Measurements from ENCODE around the gene ITGAD. TPM values are rescaled to one million over a fixed set of nuclear protein-coding genes. Genes with fewer than 3 reads are reported as not detected.

The ITGAD gene
- total and polyA plus RNA-seq, 2 of the 13 experiments (the other 11 are each of a cell fraction or from before 2014, with no cell fraction given) = not detected

GRCh38 chr16:31458844-31459686 is 65.9 kb downstream of the ITGAD start, which contains the start of gene ARMC5 (continued):
- TF ChIP-seq STAT6 (CRISPR knock-in tag; IDR thresholded peaks at IDR 0.05; ENCODE audit: borderline replicate concordance) (peak; percentile 13; the same call in 1 of the 2 replicates), ZNF607 (CRISPR knock-in tag; IDR thresholded peaks at IDR 0.05; ENCODE audit: borderline replicate concordance) (peak; percentile 86), REPIN1 (CRISPR knock-in tag; IDR thresholded peaks at IDR 0.05; ENCODE audit: borderline replicate concordance, low read depth) (peak; percentile 87), CHD2 (IDR thresholded peaks at IDR 0.05; ENCODE audit: low read depth, low read length) (peak; percentile 59; the same call in 1 of the 2 replicates), ZNF747 (CRISPR knock-in tag; IDR thresholded peaks at IDR 0.05; ENCODE audit: borderline replicate concordance) (peak; percentile 78), PAX8 (CRISPR knock-in tag; IDR thresholded peaks at IDR 0.05; ENCODE audit: borderline replicate concordance) (peak; percentile 25; the same call in 1 of the 2 replicates), GZF1 (CRISPR knock-in tag; IDR thresholded peaks at IDR 0.05) (no peak), ZNF598 (CRISPR knock-in tag; IDR thresholded peaks at IDR 0.05; ENCODE audit: borderline replicate concordance) (peak; percentile 66), STAT5B (CRISPR knock-in tag; IDR thresholded peaks at IDR 0.05) (peak; percentile 41; the same call in 1 of the 2 replicates), TAF1 (CRISPR knock-in tag; IDR thresholded peaks at IDR 0.05) (peak; percentile 99), HNRNPLL (IDR thresholded peaks at IDR 0.05; ENCODE audit: low read depth, low read length, poor library complexity, severe bottlenecking) (peak; percentile 77), PATZ1 (CRISPR knock-in tag; IDR thresholded peaks at IDR 0.05) (peak; percentile 80; the same call in 1 of the 2 replicates), ZNF615 (CRISPR knock-in tag; IDR thresholded peaks at IDR 0.05; ENCODE audit: borderline replicate concordance) (0 out of 2 replicates have a peak, but pooled peaks have one; percentile 38), NCOA1 (CRISPR knock-in tag; IDR thresholded peaks at IDR 0.05) (0 out of 2 replicates have a peak, but pooled peaks have one; percentile 15), ETV5 (CRISPR knock-in tag; IDR thresholded peaks at IDR 0.05; ENCODE audit: borderline replicate concordance) (peak; percentile 93), ZFP41 (CRISPR knock-in tag; IDR thresholded peaks at IDR 0.05; ENCODE audit: borderline replicate concordance) (peak; percentile 96; the same call in 1 of the 2 replicates), ZNF34 (CRISPR knock-in tag; IDR thresholded peaks at IDR 0.05; ENCODE audit: borderline replicate concordance) (0 out of 2 replicates have a peak, but pooled peaks have one; percentile 16), PRDM10 (CRISPR knock-in tag; IDR thresholded peaks at IDR 0.05; ENCODE audit: low read depth) (no peak), HOXA9 (CRISPR knock-in tag; IDR thresholded peaks at IDR 0.05; ENCODE audit: borderline replicate concordance) (no peak), CBX1 (IDR thresholded peaks at IDR 0.05; ENCODE audit: low read depth) (no peak)

All from HepG2 (cell line).